Measurements from ENCODE around the gene OSBP2.

DNA sequence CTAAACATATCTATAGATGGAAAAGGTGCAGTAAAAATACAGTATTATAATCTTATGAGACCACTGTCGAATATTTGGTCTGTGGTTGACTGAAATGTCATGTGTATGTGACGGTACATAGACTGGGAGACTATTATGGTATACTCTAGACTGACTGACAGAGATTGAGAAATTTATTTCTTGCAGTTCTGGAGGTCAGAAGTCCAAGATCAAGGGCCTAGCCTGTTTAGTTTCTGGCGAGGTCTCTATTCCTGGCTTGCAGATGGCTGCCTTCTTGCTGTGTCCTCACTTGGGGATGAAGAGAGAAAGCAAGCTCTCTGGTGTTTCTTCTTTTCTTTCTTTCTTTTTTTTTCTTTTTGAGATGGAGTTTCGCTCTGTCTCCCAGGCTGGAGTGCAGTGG, 7.3 kb upstream of the OSBP2 start:
- no peak for TF ChIP-seq EZH2 (IDR thresholded peaks at IDR 0.05; ENCODE audit: borderline replicate concordance, low read length)
- TF ChIP-seq, protein P1, sequence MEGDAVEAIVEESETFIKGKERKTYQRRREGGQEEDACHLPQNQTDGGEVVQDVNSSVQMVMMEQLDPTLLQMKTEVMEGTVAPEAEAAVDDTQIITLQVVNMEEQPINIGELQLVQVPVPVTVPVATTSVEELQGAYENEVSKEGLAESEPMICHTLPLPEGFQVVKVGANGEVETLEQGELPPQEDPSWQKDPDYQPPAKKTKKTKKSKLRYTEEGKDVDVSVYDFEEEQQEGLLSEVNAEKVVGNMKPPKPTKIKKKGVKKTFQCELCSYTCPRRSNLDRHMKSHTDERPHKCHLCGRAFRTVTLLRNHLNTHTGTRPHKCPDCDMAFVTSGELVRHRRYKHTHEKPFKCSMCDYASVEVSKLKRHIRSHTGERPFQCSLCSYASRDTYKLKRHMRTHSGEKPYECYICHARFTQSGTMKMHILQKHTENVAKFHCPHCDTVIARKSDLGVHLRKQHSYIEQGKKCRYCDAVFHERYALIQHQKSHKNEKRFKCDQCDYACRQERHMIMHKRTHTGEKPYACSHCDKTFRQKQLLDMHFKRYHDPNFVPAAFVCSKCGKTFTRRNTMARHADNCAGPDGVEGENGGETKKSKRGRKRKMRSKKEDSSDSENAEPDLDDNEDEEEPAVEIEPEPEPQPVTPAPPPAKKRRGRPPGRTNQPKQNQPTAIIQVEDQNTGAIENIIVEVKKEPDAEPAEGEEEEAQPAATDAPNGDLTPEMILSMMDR (IDR thresholded peaks at IDR 0.05; ENCODE audit: low read length): no peak

All from OCI-LY1 (cell line).